Peyer's patch (tissue), 4 donors: Measurements from ENCODE around the gene POLR2F.

ENCODE experiments used
- CTCF ChIP-seq, 6 experiments: fragments of 450-650 bp in 4 of 6; fragments of 200-600 bp in 2 of 6; sonication (generic) in 1 of 6; IDR thresholded peaks; one replicate each; pipeline ENCODE4 v1.5.1; 2017 to 2019; ENCODE audit warnings: antibody characterized with exemption in 6 of 6, mild to moderate bottlenecking in 3 of 6, moderate library complexity in 1 of 6
- POLR2A ChIP-seq, 2 donors: fragments of 450-650 bp; IDR thresholded peaks; one replicate each; pipeline ENCODE4 v1.5.1; 2017; ENCODE audit warnings: antibody characterized with exemption in 2 of 2, mild to moderate bottlenecking in 2 of 2, moderate library complexity in 2 of 2

- TF ChIP-seq CTCF (IDR thresholded peaks at IDR 0.05) (no peak), POLR2A (IDR thresholded peaks at IDR 0.05) (no peak)
Measured at GRCh38 chr22:37943136-37943824, 10.2 kb upstream of the POLR2F start.
